Measurements from ENCODE around the gene CCDC89.

Gene CCDC89

DNA sequence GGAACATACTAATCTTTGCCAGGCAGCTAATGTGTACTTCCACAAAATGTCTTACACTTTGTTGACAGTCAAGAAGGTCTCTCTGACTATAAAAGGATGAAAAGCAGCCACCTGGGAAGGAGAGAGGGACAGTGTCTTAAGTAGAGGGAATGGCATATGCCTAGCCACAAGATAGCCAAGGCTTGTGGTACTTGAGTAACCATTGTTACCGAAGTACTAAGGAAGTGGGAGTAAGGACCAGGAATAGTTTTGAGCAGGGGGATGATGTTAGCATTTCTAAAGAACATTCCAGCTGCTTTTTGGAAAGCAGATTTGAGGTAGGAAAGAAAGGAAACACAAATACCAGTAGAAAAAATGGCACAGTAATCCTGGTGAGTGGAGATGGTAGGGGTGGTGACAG, 34.9 kb downstream of the CCDC89 start:
- no peak overlapping the region for H3K4me3 ChIP-seq (ENCODE audit: low read depth, low read length)
- no peak for TF ChIP-seq CTCF (IDR thresholded peaks at IDR 0.05; ENCODE audit: insufficient read depth, low read length, missing control alignments)
- POLR2A ChIA-PET, result interaction anchor here (0.6 kb wide), 1 partner anchor 543 kb away, joined by 3 read pairs; no protein-coding TSS in a partner anchor
- CTCF ChIA-PET, result interaction anchor here (0.9 kb wide), 1 partner anchor 14 kb away, joined by 4 read pairs; no protein-coding TSS in a partner anchor
- DNase-seq (ENCODE audit: low read depth, low spot score), result no peak

GRCh38 chr11:85647604-85648299, 38.2 kb downstream of the CCDC89 start, which contains the start of gene TMEM126A:
Gene TMEM126A, plus strand, starts transcription at chr11:85647967. Its CDS starts 2,289 bp downstream, at chr11:85650256.
- no peak for TF ChIP-seq CTCF (IDR thresholded peaks at IDR 0.05; ENCODE audit: insufficient read depth, low read length, missing control alignments)
- DNase-seq (ENCODE audit: low read depth, low spot score), result no peak

DNA sequence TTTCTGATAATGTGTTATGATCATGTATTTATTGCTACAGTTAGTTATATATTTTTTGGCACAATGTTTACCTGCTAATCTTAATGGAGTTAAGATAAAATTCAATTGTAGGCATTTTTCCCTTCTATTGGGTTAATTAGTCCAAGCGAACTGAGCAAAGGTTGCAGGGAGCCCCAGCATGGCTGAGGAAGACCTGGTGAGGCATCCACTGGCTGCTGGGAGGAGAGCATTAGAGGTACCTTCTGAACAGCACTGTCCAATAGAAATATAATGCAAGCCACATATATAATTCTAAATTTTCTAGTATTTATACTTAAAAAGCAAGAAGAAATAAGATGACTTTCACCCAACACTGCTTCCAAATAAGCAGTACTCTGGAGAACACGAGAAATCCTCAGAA, 38.9 kb downstream of the CCDC89 start:
- ChIA-PET CTCF (interaction anchor here (1.0 to 1.5 kb wide), 4 partner anchors 10 to 57 kb away, joined by 3 to 6 read pairs (median 3); partner anchors contain the start of gene TMEM126B), POLR2A (interaction anchor here (0.7 to 1.8 kb wide), 2 partner anchors 13 to 19 kb away, joined by 3 to 14 read pairs; partner anchors contain the start of genes DLG2 and TMEM126B)
- H3K4me3 ChIP-seq (ENCODE audit: low read depth, low read length), result peak overlapping the region; percentile 76
- TF ChIP-seq CTCF (IDR thresholded peaks at IDR 0.05; ENCODE audit: insufficient read depth, low read length, missing control alignments), result no peak
- no peak for DNase-seq (ENCODE audit: low read depth, low spot score)

More at GRCh38 chr11:85647604-85648299, 38.2 kb downstream of the CCDC89 start, which contains the start of gene TMEM126A:
- H3K4me3 ChIP-seq (ENCODE audit: low read depth, low read length), result peak within 1 kb of the TSS; percentile 76
- POLR2A ChIA-PET, result interaction anchor here (0.7 to 1.8 kb wide), 2 partner anchors 13 to 20 kb away, joined by 3 to 14 read pairs; partner anchors contain the start of genes DLG2 and TMEM126B
- CTCF ChIA-PET, result interaction anchor here (1.0 to 1.5 kb wide), 6 partner anchors 9 to 207 kb away, joined by 3 to 6 read pairs (median 3); partner anchors contain the start of genes CCDC83 and TMEM126B

DNA sequence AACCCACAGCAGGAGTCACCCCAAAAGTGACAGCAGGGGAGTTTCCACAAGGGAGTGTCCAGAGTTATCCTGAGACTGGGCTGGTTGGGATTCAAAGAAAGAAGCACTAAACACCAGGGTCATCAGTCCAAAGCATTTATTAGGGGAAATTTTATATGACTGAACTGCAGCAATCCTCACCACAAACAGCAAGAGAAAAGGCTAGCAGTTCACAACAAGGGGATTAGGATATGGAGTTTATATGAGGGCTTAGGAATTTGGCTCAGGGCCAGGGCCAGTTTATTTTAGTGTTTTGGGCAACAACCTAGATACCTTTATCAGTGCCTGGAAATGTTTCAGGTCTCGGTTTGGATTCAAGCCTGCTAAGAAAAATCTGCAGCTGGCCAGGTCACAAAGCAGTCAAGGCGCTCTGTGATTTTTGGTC, 42.8 kb downstream of the CCDC89 start:
- ChIA-PET CTCF (no interaction called here), POLR2A (no interaction called here)
- DNase-seq (ENCODE audit: low read depth, low spot score), result no peak
- H3K4me3 ChIP-seq (ENCODE audit: low read depth, low read length), result no peak overlapping the region
- no peak for TF ChIP-seq CTCF (IDR thresholded peaks at IDR 0.05; ENCODE audit: insufficient read depth, low read length, missing control alignments)

- CTCF ChIA-PET, result no interaction called here
- POLR2A ChIA-PET, result no interaction called here
- TF ChIP-seq CTCF (IDR thresholded peaks at IDR 0.05; ENCODE audit: insufficient read depth, low read length, missing control alignments), result no peak
- H3K4me3 ChIP-seq (ENCODE audit: low read depth, low read length), result no peak overlapping the region
- no peak for DNase-seq (ENCODE audit: low read depth, low spot score)
Measured at GRCh38 chr11:85634747-85635146, 51.2 kb downstream of the CCDC89 start.
